22Rv1 (cell line): ENCODE data around the gene CFAP57.

ENCODE experiments used
- H3K27ac ChIP-seq: fragments of 450-650 bp; 2 replicates; pipeline ENCODE4 v1.5.1; 2017
- ZFX ChIP-seq: fragments of 450-650 bp; IDR thresholded peaks from 2 replicates; pipeline ENCODE4 v1.6.1; 2017; ENCODE audit warnings: antibody characterized with exemption, borderline replicate concordance
- TF ChIP-seq, protein P1 (sequence below): fragments of 450-650 bp; IDR thresholded peaks from 2 replicates; pipeline ENCODE4 v1.5.1; 2017; ENCODE audit warnings: mild to moderate bottlenecking

CFAP57 gene

DNA sequence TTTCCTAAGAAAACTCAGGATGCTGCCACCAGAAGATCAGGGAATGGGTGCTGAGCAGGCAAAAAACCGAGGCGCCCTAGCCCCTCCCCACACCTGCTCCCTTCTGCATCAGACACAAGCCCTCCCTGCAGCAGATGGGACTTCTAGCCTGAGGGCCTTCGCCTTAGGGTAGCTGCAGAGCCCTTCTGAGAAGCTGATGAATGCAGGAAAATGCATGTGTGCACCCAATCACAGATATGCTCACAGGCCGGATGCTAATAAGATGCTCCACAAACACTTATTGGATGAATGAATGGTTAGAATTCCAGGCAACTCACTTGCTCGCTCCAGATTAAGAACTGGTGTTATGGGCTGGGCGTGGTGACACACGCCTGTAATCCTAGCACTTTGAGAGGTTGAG, 120.1 kb downstream of the CFAP57 start:
- TF ChIP-seq, protein P1, sequence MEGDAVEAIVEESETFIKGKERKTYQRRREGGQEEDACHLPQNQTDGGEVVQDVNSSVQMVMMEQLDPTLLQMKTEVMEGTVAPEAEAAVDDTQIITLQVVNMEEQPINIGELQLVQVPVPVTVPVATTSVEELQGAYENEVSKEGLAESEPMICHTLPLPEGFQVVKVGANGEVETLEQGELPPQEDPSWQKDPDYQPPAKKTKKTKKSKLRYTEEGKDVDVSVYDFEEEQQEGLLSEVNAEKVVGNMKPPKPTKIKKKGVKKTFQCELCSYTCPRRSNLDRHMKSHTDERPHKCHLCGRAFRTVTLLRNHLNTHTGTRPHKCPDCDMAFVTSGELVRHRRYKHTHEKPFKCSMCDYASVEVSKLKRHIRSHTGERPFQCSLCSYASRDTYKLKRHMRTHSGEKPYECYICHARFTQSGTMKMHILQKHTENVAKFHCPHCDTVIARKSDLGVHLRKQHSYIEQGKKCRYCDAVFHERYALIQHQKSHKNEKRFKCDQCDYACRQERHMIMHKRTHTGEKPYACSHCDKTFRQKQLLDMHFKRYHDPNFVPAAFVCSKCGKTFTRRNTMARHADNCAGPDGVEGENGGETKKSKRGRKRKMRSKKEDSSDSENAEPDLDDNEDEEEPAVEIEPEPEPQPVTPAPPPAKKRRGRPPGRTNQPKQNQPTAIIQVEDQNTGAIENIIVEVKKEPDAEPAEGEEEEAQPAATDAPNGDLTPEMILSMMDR = no peak
- no peak for TF ChIP-seq ZFX
- no peak overlapping the region for H3K27ac ChIP-seq

DNA sequence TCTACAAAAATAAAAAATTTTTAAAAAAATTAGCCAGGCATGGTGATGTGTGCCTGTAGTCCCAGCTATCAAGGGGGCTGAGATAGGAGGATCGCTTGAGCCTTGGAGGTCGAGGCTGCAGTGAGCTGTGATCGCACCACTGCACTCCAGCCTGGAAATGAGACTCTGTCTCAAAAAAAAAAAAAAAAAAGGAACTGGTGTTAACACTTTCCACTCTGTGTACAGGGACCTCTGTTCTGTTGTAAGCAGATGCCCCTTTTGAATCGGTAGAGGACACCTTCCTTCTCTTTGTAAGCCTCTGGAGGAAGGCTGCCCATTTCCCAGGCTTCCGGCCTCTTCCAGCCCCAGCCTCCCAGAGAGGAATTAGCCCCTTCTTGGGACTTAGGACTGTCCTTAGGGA, 120.5 kb downstream of the CFAP57 start:
- TF ChIP-seq, protein P1 = no peak
- no peak for TF ChIP-seq ZFX
- H3K27ac ChIP-seq = no peak overlapping the region

DNA sequence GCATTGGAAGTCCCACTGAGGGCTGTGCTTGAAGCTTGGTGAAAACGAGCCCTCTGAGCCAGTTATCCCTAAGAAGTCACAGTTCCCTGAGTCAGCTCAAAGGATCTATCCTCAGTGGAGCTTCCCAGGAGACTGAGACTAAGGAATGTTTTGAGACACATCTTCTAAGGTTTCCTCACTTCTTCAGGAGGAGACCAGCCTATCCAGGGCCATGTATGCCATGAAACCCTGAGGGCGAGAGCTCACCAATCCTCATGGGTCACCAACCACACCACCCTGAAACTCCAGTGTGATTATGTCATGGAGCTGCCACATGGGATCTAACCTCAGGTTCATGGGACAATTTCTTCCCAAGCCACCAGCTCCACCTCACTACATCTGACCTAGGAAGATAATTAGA, 121.0 kb downstream of the CFAP57 start:
- no peak overlapping the region for H3K27ac ChIP-seq
- TF ChIP-seq, protein P1 = no peak
- no peak for TF ChIP-seq ZFX

DNA sequence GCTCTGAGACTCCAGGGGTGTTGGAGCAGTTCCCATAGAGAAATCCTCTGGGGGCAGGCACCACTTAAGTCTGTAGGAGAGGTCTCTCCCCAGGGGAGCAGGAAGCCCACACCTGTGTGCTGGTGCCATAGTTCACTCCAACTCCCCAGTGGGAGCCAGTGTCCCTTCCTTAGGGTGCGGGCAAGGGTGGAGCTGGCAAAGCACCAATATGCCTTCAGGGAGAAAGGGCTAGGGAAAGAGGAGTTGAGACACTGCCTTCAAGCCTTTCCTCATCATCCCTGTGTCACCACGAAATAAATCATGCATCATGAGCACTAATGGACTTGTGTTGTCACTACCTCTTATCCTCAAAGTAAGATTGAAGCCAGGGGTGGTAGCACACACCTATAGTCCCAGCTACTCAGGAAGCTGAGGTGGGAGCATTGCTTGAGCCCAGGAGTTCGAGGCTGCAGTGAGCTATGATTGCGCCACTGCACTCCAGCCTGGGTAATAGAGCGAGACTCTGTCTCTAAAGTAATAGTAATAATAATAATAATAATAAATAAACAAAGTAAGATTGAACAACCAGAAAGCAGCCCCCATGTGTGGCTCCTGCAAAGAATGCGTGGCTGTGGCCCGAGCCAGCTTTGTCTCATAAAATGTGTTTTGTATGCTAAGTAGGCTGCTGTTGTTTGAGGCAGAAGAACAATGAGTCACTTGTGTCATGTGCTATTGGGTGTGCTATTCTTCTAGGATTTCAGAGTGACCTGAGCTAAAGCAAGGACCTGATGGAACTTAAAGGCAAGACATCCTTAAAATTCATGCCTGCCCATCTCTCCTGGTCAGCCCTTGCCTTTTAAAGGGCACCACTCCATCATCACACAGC, 122.0 kb downstream of the CFAP57 start:
- TF ChIP-seq ZFX = no peak
- TF ChIP-seq, protein P1 = no peak
- H3K27ac ChIP-seq = no peak overlapping the region

DNA sequence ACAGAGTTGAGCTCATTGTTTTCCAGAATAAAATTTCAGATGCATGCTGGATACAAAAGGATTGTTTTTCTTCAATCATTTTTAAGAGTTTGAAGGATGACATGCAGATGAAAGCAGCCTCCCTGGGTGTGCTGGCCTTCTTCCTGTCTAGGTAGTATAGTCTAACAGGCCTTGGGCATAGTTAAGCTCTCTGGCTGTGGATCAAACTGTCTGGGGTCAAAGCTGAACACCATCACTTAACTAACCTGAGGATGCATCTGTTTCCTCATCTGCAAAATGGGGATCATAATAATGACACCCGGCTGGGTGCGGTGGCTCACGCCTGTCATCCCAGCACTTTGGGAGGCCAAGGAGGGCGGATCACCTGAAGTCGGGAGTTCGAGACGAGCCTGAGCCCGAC, 122.6 kb downstream of the CFAP57 start:
- TF ChIP-seq, protein P1 = no peak
- no peak for TF ChIP-seq ZFX
- no peak overlapping the region for H3K27ac ChIP-seq

DNA sequence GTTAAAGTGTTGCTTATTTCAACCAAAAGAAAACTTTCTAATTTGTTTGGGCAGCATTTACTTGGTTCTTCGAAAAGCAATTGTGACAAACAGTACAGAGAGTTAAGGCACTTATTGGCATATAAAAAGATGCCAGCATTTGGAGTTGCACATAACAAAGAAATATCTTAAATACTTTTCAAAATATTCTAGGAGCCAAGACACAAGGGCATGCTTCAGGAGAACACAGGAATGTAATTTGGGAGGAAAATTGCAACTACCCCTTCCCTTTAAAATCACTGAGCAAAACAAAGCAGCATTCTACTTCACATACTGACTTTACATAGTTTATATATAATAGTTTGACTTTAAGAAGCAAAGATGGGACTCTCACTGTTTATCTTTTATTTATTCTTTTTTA, 124.1 kb downstream of the CFAP57 start:
- TF ChIP-seq, protein P1 = no peak
- no peak for TF ChIP-seq ZFX
- H3K27ac ChIP-seq = no peak overlapping the region

DNA sequence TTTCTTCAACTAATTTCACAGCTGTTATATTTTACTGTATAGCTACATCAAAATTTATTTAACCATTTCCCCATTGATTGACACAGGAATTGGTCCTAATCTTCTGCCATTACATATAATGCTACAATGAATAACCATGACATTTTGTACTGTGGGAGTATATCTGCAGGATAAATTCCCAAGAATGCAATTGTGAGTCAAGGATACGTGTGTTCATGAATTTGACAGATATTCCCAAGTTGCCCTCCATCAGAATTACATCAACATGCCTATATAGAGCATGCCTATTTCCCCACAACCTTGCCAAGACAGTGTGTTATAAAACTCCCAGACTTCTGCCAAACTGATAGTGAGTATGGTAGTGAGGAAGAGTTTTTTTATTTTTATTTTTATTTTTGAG, 125.9 kb downstream of the CFAP57 start:
- TF ChIP-seq, protein P1 = no peak
- no peak for TF ChIP-seq ZFX
- H3K27ac ChIP-seq = no peak overlapping the region
